GM06990 (cell line): ENCODE results near the gene RALGDS.

Experiments
- DNase-seq: peaks from one replicate; pipeline ENCODE4 v3.0.0-alpha.2; 2011; ENCODE audit not compliant: insufficient read length; ENCODE audit errors: extremely low read depth
- H3K27me3 ChIP-seq: replicated peaks from 2 replicates; pipeline ENCODE4 v1.6.0; 2011; ENCODE audit warnings: low read length; ENCODE audit not compliant: control insufficient read depth, insufficient read depth
- H3K36me3 ChIP-seq: 2 replicates; pipeline ENCODE4 v1.5.1; 2011; ENCODE audit warnings: low read length; ENCODE audit not compliant: control insufficient read depth, insufficient read depth
- H3K4me3 ChIP-seq: replicated peaks from 2 replicates; pipeline ENCODE4 v1.5.1; 2011; ENCODE audit warnings: low read depth, mild to moderate bottlenecking, control low read depth, low read length
- TF ChIP-seq, protein P1 (sequence below): IDR thresholded peaks from 2 replicates; pipeline ENCODE4 v1.5.1; 2011; ENCODE audit warnings: low read length, control low read depth, mild to moderate bottlenecking, inconsistent platforms; ENCODE audit not compliant: insufficient read depth, poor library complexity, severe bottlenecking

The RALGDS gene

DNA sequence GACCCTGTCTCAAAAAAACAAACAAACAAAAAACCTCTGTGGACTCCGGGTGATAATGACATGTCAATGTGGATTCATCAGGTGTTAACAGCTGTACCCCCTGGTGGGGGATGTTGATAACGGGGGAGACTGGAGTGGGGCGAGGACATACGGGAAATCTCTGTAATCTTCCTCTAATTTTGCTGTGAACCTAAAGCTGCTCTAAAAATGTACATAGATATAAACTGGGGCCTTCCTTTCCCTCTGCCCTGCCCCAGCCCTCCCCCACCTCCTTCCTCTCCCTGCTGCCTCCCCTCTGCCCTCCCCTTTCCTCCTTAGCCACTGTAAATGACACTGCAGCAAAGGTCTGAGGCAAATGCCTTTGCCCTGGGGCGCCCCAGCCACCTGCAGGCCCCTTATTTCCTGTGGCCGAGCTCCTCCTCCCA, 60.6 kb downstream of the RALGDS start:
- no peak overlapping the region for H3K4me3 ChIP-seq
- TF ChIP-seq, protein P1, sequence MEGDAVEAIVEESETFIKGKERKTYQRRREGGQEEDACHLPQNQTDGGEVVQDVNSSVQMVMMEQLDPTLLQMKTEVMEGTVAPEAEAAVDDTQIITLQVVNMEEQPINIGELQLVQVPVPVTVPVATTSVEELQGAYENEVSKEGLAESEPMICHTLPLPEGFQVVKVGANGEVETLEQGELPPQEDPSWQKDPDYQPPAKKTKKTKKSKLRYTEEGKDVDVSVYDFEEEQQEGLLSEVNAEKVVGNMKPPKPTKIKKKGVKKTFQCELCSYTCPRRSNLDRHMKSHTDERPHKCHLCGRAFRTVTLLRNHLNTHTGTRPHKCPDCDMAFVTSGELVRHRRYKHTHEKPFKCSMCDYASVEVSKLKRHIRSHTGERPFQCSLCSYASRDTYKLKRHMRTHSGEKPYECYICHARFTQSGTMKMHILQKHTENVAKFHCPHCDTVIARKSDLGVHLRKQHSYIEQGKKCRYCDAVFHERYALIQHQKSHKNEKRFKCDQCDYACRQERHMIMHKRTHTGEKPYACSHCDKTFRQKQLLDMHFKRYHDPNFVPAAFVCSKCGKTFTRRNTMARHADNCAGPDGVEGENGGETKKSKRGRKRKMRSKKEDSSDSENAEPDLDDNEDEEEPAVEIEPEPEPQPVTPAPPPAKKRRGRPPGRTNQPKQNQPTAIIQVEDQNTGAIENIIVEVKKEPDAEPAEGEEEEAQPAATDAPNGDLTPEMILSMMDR, result no peak
- DNase-seq, result no peak

GRCh38 chr9:133059623-133060022, 61.4 kb downstream of the RALGDS start:
- TF ChIP-seq, protein P1, result no peak
- no peak overlapping the region for H3K4me3 ChIP-seq
- H3K36me3 ChIP-seq, result peaks cover 23% of the 10 kb centered on the region
- no peaks in the 10 kb centered on the region for H3K27me3 ChIP-seq
- no peak for DNase-seq

More for the DNA sequence above, 60.6 kb downstream of the RALGDS start:
- no peaks in the 10 kb centered on the region for H3K27me3 ChIP-seq
- H3K36me3 ChIP-seq, result peaks cover 16% of the 10 kb centered on the region

- H3K4me3 ChIP-seq, result no peak overlapping the region
These were observed 62.3 kb downstream of the RALGDS start for GRCh38 chr9:133058550-133059320.

DNA sequence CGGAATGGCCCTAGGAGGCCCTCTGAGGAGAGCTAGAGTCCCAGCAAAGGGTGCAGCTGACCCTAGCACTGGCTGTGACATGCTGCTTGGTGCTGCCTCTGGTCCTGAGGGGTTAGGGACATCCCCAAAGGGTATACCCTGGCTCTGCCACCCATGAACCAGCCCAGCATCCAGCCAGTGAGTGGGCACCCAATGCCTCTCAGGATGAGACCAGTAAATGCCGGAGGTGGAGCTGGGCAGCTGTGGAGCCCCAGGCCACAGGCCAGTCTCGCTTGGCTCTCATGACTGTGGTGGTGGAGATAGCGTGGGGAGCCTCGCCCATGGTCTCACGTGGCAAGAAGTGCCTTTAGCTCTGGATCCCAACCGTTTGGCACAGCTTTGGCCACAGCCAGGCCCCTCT, 63.0 kb downstream of the RALGDS start:
- Histone ChIP-seq H3K36me3 (peaks cover 29% of the 10 kb centered on the region), H3K4me3 (no peak overlapping the region), H3K27me3 (no peaks in the 10 kb centered on the region)
- TF ChIP-seq, protein P1, result no peak
- no peak for DNase-seq

More at GRCh38 chr9:133058550-133059320, 62.3 kb downstream of the RALGDS start:
- Histone ChIP-seq H3K36me3 (peaks cover 25% of the 10 kb centered on the region), H3K27me3 (no peaks in the 10 kb centered on the region)
- DNase-seq, result no peak
- TF ChIP-seq, protein P1, result no peak

DNA sequence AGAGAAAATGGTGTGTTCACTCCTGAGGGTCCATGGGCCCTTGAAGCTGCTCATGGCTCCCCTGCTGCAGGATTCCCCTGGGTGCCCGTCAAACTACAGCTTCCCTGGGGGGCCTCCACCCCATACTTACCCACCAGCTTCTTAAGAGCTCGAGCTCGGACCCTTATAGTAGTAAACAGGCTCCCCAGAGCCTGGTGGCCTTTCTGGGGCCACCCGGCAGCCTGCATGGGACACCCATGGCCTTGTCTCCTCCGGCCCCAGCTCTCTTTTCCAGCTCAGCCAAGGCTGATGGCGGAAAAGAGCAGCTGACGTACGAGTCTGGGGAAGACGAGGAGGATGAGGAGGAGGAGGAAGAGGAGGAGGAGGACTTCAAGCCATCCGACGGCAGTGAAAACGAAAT, 63.5 kb downstream of the RALGDS start:
- TF ChIP-seq, protein P1, result no peak
- no peak for DNase-seq
- Histone ChIP-seq H3K36me3 (peaks cover 30% of the 10 kb centered on the region), H3K27me3 (no peaks in the 10 kb centered on the region), H3K4me3 (no peak overlapping the region)
